ENCODE results near the gene KCNH1. TPM values are rescaled to one million over a fixed set of nuclear protein-coding genes. Genes with fewer than 3 reads are reported as not detected.

KCNH1 gene
- total and polyA plus RNA-seq, 9 of the 15 experiments (the other 6 are each of a cell fraction or from before 2014, with no cell fraction given) = not detected

- TF ChIP-seq, protein P1, sequence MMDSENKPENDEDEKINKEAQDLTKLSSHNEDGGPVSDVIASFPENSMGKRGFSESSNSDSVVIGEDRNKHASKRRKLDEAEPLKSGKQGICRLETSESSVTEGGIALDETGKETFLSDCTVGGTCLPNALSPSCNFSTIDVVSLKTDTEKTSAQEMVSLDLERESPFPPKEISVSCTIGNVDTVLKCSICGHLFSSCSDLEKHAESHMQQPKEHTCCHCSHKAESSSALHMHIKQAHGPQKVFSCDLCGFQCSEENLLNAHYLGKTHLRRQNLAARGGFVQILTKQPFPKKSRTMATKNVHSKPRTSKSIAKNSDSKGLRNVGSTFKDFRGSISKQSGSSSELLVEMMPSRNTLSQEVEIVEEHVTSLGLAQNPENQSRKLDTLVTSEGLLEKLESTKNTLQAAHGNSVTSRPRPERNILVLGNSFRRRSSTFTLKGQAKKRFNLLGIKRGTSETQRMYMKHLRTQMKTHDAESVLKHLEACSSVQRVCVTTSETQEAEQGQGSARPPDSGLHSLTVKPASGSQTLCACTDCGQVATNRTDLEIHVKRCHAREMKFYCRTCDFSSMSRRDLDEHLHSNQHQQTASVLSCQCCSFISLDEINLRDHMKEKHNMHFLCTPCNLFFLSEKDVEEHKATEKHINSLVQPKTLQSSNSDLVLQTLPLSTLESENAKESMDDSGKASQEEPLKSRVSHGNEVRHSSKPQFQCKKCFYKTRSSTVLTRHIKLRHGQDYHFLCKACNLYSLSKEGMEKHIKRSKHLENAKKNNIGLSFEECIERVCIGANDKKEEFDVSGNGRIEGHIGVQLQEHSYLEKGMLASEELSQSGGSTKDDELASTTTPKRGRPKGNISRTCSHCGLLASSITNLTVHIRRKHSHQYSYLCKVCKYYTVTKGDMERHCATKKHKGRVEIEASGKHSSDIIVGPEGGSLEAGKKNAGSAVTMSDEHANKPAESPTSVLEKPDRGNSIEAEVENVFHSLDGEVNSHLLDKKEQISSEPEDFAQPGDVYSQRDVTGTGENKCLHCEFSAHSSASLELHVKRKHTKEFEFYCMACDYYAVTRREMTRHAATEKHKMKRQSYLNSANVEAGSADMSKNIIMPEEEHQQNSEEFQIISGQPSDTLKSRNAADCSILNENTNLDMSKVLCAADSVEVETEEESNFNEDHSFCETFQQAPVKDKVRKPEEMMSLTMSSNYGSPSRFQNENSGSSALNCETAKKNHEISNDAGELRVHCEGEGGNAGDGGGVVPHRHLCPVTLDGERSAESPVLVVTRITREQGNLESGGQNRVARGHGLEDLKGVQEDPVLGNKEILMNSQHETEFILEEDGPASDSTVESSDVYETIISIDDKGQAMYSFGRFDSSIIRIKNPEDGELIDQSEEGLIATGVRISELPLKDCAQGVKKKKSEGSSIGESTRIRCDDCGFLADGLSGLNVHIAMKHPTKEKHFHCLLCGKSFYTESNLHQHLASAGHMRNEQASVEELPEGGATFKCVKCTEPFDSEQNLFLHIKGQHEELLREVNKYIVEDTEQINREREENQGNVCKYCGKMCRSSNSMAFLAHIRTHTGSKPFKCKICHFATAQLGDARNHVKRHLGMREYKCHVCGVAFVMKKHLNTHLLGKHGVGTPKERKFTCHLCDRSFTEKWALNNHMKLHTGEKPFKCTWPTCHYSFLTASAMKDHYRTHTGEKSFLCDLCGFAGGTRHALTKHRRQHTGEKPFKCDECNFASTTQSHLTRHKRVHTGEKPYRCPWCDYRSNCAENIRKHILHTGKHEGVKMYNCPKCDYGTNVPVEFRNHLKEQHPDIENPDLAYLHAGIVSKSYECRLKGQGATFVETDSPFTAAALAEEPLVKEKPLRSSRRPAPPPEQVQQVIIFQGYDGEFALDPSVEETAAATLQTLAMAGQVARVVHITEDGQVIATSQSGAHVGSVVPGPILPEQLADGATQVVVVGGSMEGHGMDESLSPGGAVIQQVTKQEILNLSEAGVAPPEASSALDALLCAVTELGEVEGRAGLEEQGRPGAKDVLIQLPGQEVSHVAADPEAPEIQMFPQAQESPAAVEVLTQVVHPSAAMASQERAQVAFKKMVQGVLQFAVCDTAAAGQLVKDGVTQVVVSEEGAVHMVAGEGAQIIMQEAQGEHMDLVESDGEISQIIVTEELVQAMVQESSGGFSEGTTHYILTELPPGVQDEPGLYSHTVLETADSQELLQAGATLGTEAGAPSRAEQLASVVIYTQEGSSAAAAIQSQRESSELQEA (IDR thresholded peaks at IDR 0.05; ENCODE audit: low read depth) = no peak
Observed at GRCh38 chr1:210706246-210706645, 427.7 kb downstream of the KCNH1 start (continued).

DNA sequence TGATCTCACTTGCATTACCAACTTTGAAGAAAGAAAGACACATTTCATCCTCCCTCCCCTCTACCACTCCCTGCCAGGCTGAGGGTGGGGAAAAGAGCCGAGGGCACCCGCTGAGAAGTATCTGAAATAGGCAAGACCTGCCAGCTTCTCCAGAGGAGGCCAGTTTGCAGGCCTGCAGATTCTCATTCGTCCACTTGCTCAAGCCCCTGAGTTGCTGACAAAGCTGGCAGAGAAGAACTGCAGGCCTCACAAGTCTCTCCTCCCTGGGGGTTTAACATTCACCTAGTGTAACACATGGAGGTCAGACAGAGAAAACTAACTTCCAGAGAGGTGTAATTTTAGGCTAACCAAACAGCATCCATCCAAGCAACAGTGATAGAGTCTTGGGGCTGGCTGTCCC is 428.9 kb downstream of the KCNH1 start:
- ChIA-PET POLR2A (no interaction called here), CTCF (ENCODE audit: low intra/inter-chr PET ratio) (no interaction called here)
- no TSS peak for BruUV-seq (replicated peaks)
- no peaks in the 10 kb centered on the region for H3K9me1 ChIP-seq (ENCODE audit: control insufficient read depth, insufficient read depth, low read length)
- H2AFZ ChIP-seq (ENCODE audit: low read depth, low read length) = no peak overlapping the region
- intact Hi-C loops (cut with micrococcal nuclease) (no loop called here), in situ Hi-C loops (cut with MboI) (no loop called here)
- no peaks in the 10 kb centered on the region for H3K9me3 ChIP-seq (replicated peaks; ENCODE audit: control insufficient read depth, insufficient read depth, low read depth, low read length)
- H3K36me3 ChIP-seq (ENCODE audit: control insufficient read depth, insufficient read depth, low read length) = no peaks in the 10 kb centered on the region
- no peak overlapping the region for H3K4me3 ChIP-seq
- no peak overlapping the region for H3K4me2 ChIP-seq (ENCODE audit: insufficient read depth, low read length)
- ATAC-seq (no peak), DNase-seq (ENCODE audit: extremely low read depth in 1 of 4, low spot score in 3 of 4) (no peak), FAIRE-seq (no peak)
- H3K79me2 ChIP-seq (ENCODE audit: control insufficient read depth, insufficient read depth, low read length) = no peaks in the 10 kb centered on the region
- H4K20me1 ChIP-seq (replicated peaks; ENCODE audit: control insufficient read depth, insufficient read depth, low read length) = no peaks in the 10 kb centered on the region
- H3K9ac ChIP-seq (ENCODE audit: insufficient read depth in 1 of 2, low read depth in 2 of 2, low read length in 2 of 2) = no peak overlapping the region
- H3K27ac ChIP-seq (ENCODE audit: extremely low read depth, low read depth, low read length) = no peak overlapping the region
- H3K4me1 ChIP-seq (replicated peaks in 1 of 2; ENCODE audit: control insufficient read depth in 2 of 2, insufficient read depth in 2 of 2, low read length in 2 of 2) = no peaks in the 10 kb centered on the region
- 0% methylated on average over 3 of the region's 3 CpGs for WGBS (ENCODE audit: insufficient coverage, low coverage, missing lambda C conversion rate)
- H3K27me3 ChIP-seq (ENCODE audit: control insufficient read depth in 2 of 2, insufficient read depth in 2 of 2, low read length in 2 of 2) = peaks cover 0 to 6% of the 10 kb centered on the region in 2 experiments; a peak in 3 of 5 replicates
- TF ChIP-seq JUN (IDR thresholded peaks at IDR 0.05; ENCODE audit: borderline replicate concordance, low read depth, low read length) (no peak), JUN (CRISPR knock-in tag; IDR thresholded peaks at IDR 0.05; ENCODE audit: borderline replicate concordance) (no peak), CCNT2 (IDR thresholded peaks at IDR 0.05; ENCODE audit: borderline replicate concordance, extremely low read depth, insufficient read length, low read depth, low read length) (no peak), ZFX (CRISPR knock-in tag; IDR thresholded peaks at IDR 0.05) (no peak), RHOXF2B (CRISPR knock-in tag; conservative IDR thresholded peaks at IDR 0.05) (no peak), ZBTB17 (CRISPR knock-in tag; IDR thresholded peaks at IDR 0.05) (no peak), SP2 (IDR thresholded peaks at IDR 0.05; ENCODE audit: extremely low read depth, low read depth, low read length, poor library complexity, severe bottlenecking) (no peak), PTBP1 (IDR thresholded peaks at IDR 0.05; ENCODE audit: low read depth, low read length) (no peak), ZNF584 (CRISPR knock-in tag; IDR thresholded peaks at IDR 0.05; ENCODE audit: low read depth) (no peak), PYGO2 (tag; IDR thresholded peaks at IDR 0.05) (no peak)
- TF ChIP-seq, protein P2, sequence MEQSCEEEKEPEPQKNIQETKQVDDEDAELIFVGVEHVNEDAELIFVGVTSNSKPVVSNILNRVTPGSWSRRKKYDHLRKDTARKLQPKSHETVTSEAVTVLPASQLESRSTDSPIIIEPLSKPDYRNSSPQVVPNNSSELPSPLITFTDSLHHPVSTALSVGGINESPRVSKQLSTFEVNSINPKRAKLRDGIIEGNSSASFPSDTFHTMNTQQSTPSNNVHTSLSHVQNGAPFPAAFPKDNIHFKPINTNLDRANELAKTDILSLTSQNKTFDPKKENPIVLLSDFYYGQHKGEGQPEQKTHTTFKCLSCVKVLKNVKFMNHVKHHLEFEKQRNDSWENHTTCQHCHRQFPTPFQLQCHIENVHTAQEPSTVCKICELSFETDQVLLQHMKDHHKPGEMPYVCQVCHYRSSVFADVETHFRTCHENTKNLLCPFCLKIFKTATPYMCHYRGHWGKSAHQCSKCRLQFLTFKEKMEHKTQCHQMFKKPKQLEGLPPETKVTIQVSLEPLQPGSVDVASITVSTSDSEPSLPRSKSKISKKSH (CRISPR knock-in tag; IDR thresholded peaks at IDR 0.05) = no peak
